Measurements from ENCODE around the gene KIF5A. TPM values are rescaled to one million over a fixed set of nuclear protein-coding genes. Genes with fewer than 3 reads are reported as not detected.

Gene KIF5A
- total RNA-seq, 2 donors from 2014 or later: 2.3 to 4.5 TPM

- H3K4me1 ChIP-seq (ENCODE audit: control insufficient read depth, insufficient read depth, low read length): no peaks in the 10 kb centered on the region
- peaks cover 24% of the 10 kb centered on the region for H3K27me3 ChIP-seq (ENCODE audit: control insufficient read depth, insufficient read depth, low read length, poor library complexity, severe bottlenecking)
- 89 to 92% methylated on average over 7 to 9 of the region's 9 CpGs for WGBS, 2 experiments (ENCODE audit: insufficient coverage in 1 of 2, insufficient read length in 1 of 2)
- H3K27me3 Mint-ChIP-seq (ENCODE audit: insufficient read depth): peaks cover 2% of the 10 kb centered on the region
- no peak overlapping the region for H3K27ac ChIP-seq (ENCODE audit: low read depth, low read length)
- H3K9me3 Mint-ChIP-seq: no peaks in the 10 kb centered on the region
- no peaks in the 10 kb centered on the region for H3K36me3 ChIP-seq (ENCODE audit: control insufficient read depth, insufficient read depth, low read length)
- no peaks in the 10 kb centered on the region for H3K9me3 ChIP-seq (ENCODE audit: control insufficient read depth, low read length)
- no peaks in the 10 kb centered on the region for H3K4me1 Mint-ChIP-seq
- no peak for TF ChIP-seq CTCF (conservative IDR thresholded peaks at IDR 0.05)
- no peak overlapping the region for H3K9ac ChIP-seq (ENCODE audit: extremely low read depth, low read length, poor library complexity, severe bottlenecking)
- no peak overlapping the region for H3K4me3 Mint-ChIP-seq
- H3K27ac Mint-ChIP-seq: no peak overlapping the region
- DNase-seq: no peak
- H3K36me3 Mint-ChIP-seq (ENCODE audit: low read depth): peaks cover 43% of the 10 kb centered on the region
- H3K4me3 ChIP-seq (ENCODE audit: low read length): no peak overlapping the region
Observed at GRCh38 chr12:57576613-57577160, 26.8 kb downstream of the KIF5A start.

- no peak for TF ChIP-seq CTCF (conservative IDR thresholded peaks at IDR 0.05)
- H3K4me1 Mint-ChIP-seq: peaks cover under 1% of the 10 kb centered on the region
- no peak for DNase-seq
- peaks cover 36% of the 10 kb centered on the region for H3K36me3 Mint-ChIP-seq (ENCODE audit: low read depth)
- 92 to 93% methylated on average over 12 of the region's 12 CpGs for WGBS, 2 experiments (ENCODE audit: insufficient coverage in 1 of 2, insufficient read length in 1 of 2)
- no peaks in the 10 kb centered on the region for H3K9me3 ChIP-seq (ENCODE audit: control insufficient read depth, low read length)
- peaks cover 28% of the 10 kb centered on the region for H3K27me3 ChIP-seq (ENCODE audit: control insufficient read depth, insufficient read depth, low read length, poor library complexity, severe bottlenecking)
- H3K27ac ChIP-seq (ENCODE audit: low read depth, low read length): no peak overlapping the region
- H3K4me3 Mint-ChIP-seq: no peak overlapping the region
- no peak overlapping the region for H3K27ac Mint-ChIP-seq
- H3K36me3 ChIP-seq (ENCODE audit: control insufficient read depth, insufficient read depth, low read length): no peaks in the 10 kb centered on the region
- H3K9ac ChIP-seq (ENCODE audit: extremely low read depth, low read length, poor library complexity, severe bottlenecking): no peak overlapping the region
- H3K27me3 Mint-ChIP-seq (ENCODE audit: insufficient read depth): peaks cover 2% of the 10 kb centered on the region
- no peaks in the 10 kb centered on the region for H3K4me1 ChIP-seq (ENCODE audit: control insufficient read depth, insufficient read depth, low read length)
- no peak overlapping the region for H3K4me3 ChIP-seq (ENCODE audit: low read length)
- no peaks in the 10 kb centered on the region for H3K9me3 Mint-ChIP-seq
Observed at GRCh38 chr12:57577981-57578758, 28.3 kb downstream of the KIF5A start.

- H3K4me1 Mint-ChIP-seq: peaks cover 6% of the 10 kb centered on the region
Observed at GRCh38 chr12:57579011-57579410, 29.2 kb downstream of the KIF5A start.

More at GRCh38 chr12:57579011-57579410, 29.2 kb downstream of the KIF5A start:
- Mint-ChIP-seq H3K27ac (no peak overlapping the region), H3K4me3 (no peak overlapping the region), H3K36me3 (ENCODE audit: low read depth) (peaks cover 36% of the 10 kb centered on the region), H3K27me3 (ENCODE audit: insufficient read depth) (peaks cover 2% of the 10 kb centered on the region), H3K9me3 (no peaks in the 10 kb centered on the region)
- Histone ChIP-seq H3K36me3 (ENCODE audit: control insufficient read depth, insufficient read depth, low read length) (no peaks in the 10 kb centered on the region), H3K27ac (ENCODE audit: low read depth, low read length) (no peak overlapping the region), H3K4me3 (ENCODE audit: low read length) (no peak overlapping the region), H3K4me1 (ENCODE audit: control insufficient read depth, insufficient read depth, low read length) (no peaks in the 10 kb centered on the region), H3K9ac (ENCODE audit: extremely low read depth, low read length, poor library complexity, severe bottlenecking) (no peak overlapping the region), H3K9me3 (ENCODE audit: control insufficient read depth, low read length) (no peaks in the 10 kb centered on the region), H3K27me3 (ENCODE audit: control insufficient read depth, insufficient read depth, low read length, poor library complexity, severe bottlenecking) (peaks cover 31% of the 10 kb centered on the region)
- DNase-seq: no peak
- TF ChIP-seq CTCF (conservative IDR thresholded peaks at IDR 0.05): no peak
- 94 to 100% methylated on average over 2 of the region's 2 CpGs for WGBS, 2 experiments (ENCODE audit: insufficient coverage in 1 of 2, insufficient read length in 1 of 2)

Measured in endodermal cell (in vitro differentiated cells).